GM12864 (cell line): ENCODE results near the gene RHOB.
"Not testable (repeated sequence)": the region's sequence is repeated elsewhere in the genome, so short reads cannot be mapped to it uniquely, and the experiment has no call there.

Experiments used
- DNase-seq: peaks from one replicate; pipeline ENCODE4 v3.0.0-alpha.2; 2011; ENCODE audit warnings: low read depth
- H3K4me3 ChIP-seq: 2 replicates; pipeline ENCODE4 v1.5.1; 2011; ENCODE audit warnings: mild to moderate bottlenecking, low read depth, low read length, control low read depth
- CTCF ChIP-seq: IDR thresholded peaks from 2 replicates; pipeline ENCODE4 v1.5.1; 2011; ENCODE audit warnings: low read depth, mild to moderate bottlenecking, moderate library complexity, low read length, control low read depth, inconsistent platforms; ENCODE audit errors: missing control alignments

Gene RHOB

GRCh38 chr2:20415511-20415918 is 31.4 kb upstream of the RHOB start:
- TF ChIP-seq CTCF, result no peak
- no peak for DNase-seq
- no peak overlapping the region for H3K4me3 ChIP-seq

DNA sequence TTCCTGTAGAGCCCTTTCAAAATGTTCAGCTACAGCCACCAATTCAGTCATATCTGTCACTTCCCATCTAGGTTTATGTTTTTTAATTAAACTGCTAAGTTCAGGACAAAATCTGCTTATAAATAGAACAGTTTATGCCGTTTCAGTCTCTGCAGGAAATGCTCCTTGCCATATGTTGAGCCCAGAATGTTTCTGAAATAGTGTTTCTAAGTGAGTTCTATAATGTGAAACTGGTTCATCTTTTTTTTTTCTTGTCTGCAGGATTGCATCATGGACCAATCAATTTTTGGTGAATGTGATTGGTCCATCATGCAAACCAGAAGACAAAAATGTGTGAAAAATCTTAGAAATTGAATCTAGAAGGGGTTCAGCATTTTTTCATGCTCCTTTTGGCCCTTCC is 30.2 kb upstream of the RHOB start:
- H3K4me3 ChIP-seq, result no peak overlapping the region
- no peak for DNase-seq
- TF ChIP-seq CTCF, result no peak

DNA sequence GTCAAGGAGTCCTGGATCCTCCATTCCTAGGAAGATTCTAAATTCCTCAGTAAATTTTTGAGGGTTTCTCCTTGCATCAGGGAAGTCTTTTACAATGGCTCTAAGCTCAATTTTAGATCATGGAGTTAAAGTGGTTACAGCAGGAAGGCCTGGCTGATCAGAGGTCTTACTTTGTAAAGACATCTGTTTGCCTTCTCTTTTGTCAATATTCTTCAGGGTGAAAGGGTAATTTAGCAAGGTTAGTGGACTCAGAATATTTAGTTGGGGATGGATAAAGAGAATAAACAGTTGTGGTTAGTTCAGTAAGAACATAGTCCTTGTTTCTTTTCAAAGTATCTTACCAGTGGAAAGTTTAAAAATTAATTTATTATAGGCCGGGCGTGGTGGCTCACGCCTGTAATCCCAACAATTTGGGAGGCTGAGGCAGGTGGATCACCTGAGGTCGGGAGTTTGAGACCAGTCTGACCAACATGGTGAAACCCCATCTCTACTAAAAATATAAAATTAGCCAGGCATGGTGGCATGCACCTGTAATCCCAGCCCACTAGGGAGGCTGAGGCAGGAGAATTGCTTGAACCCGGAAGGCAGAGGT is 29.5 kb upstream of the RHOB start:
- DNase-seq, result not testable (repeated sequence)

DNA sequence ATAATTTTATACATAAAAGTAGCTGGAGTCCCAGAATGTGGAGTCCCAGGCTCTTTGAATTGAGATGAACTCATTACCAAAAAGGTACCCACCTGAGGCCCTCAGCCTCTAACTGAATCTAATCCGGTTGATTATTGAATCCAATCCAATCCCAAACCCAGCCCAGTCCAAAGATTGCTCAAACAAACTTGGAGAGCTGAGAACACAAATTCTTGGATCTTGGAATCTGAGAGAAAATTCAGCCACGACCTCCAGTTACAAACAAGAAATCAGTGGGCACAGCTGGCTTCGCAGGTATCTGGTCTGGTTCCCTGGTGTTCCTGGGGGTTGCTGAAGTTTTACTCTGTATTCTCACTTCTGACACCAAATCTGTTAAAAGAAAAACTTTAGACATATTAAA is 28.4 kb upstream of the RHOB start:
- no peak for DNase-seq
- H3K4me3 ChIP-seq, result no peak overlapping the region
- no peak for TF ChIP-seq CTCF

More for the DNA sequence above, 29.5 kb upstream of the RHOB start:
- H3K4me3 ChIP-seq, result not testable (repeated sequence)

DNA sequence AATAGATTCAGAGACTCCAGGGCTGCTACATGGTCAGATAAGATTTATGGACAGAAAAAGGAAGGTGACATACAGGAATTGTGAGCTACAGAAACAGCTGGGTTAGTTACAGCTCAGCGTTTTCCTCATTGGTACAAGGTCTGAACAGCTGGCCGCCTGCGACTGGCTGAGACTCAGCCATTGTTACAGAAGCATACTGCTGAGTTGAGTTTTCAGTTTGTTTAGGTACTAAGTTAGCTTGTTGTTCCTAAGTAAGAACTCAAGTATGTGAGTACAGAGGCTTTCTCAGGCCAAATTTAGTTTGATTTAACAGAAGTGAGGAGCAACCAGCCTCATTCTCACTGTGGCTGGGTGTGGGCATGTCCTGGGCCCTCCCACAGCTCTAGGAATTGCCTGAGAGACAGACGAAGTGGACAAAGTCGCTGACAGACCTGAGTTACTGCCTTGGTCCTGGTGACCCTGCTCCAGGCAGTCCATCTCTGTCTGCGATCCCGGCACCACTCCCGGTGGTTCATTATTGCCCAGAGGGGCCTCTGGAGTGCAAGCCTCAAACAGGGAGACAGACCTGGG is 27.8 kb upstream of the RHOB start:
- TF ChIP-seq CTCF, result no peak
- no peak overlapping the region for H3K4me3 ChIP-seq
- DNase-seq, result no peak

- no peak overlapping the region for H3K4me3 ChIP-seq
- no peak for DNase-seq
- TF ChIP-seq CTCF, result no peak
These were observed 27.1 kb upstream of the RHOB start for GRCh38 chr2:20419752-20420151.

DNA sequence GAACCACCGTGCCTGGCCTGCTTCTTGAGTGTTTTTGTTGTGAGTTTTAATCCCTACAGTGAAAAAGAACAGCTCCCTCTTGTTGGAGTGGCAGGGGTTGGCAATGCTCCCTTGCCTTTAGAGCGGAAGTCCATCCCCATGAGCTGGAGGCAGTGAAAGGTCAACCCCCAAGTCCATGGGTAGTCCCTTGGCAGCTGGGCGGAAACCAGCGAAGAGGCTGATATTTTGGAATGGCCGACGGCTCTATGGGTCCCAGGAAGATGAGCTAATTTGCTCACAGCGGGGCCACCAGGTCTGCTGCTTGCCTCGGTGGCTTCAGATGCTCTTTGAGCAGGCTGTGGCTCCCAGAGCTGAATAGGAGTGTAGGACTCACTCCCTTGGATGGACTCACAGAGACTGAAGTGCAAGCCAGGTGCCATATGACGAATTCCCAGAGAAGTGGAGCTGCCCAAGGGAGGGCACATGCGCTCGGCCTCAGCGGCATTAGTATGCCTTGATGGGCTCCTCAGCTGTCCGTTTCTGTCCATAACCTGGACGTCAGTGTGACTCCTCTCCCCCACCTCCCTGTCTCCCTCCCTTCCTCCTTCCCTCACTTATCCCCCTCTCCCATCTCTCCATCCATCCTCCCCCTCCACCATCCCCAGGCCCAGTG is 25.4 kb upstream of the RHOB start:
- no peak for TF ChIP-seq CTCF
- H3K4me3 ChIP-seq, result no peak overlapping the region
- no peak for DNase-seq
